ENCODE measurements around the gene MOCS3.
"Not testable (repeated sequence)": the region's sequence is repeated elsewhere in the genome, so short reads cannot be mapped to it uniquely, and the experiment has no call there.

Gene MOCS3

GRCh38 chr20:50969912-50970311, 11.3 kb downstream of the MOCS3 start:
- Histone ChIP-seq H3K4me1 (ENCODE audit: control insufficient read depth, low read depth, low read length) (no peaks in the 10 kb centered on the region), H3K4me3 (ENCODE audit: low read length) (no peak overlapping the region), H3K9ac (ENCODE audit: low read length) (no peak overlapping the region), H3K9me3 (ENCODE audit: control insufficient read depth, low read depth, low read length) (no peaks in the 10 kb centered on the region), H3K27ac (ENCODE audit: low read length) (no peak overlapping the region), H3K27me3 (ENCODE audit: control insufficient read depth, insufficient read depth, low read length) (no peaks in the 10 kb centered on the region), H3K36me3 (ENCODE audit: control insufficient read depth, low read depth, low read length) (no peaks in the 10 kb centered on the region)

- Histone ChIP-seq H3K27me3 (ENCODE audit: control insufficient read depth, insufficient read depth, low read length) (no peaks in the 10 kb centered on the region), H3K9me3 (ENCODE audit: control insufficient read depth, low read depth, low read length) (no peaks in the 10 kb centered on the region), H3K9ac (ENCODE audit: low read length) (no peak overlapping the region), H3K27ac (ENCODE audit: low read length) (no peak overlapping the region), H3K36me3 (ENCODE audit: control insufficient read depth, low read depth, low read length) (no peaks in the 10 kb centered on the region), H3K4me3 (ENCODE audit: low read length) (no peak overlapping the region), H3K4me1 (ENCODE audit: control insufficient read depth, low read depth, low read length) (no peaks in the 10 kb centered on the region)
These were observed 17.2 kb downstream of the MOCS3 start for GRCh38 chr20:50975701-50976330.

GRCh38 chr20:50977066-50978021, 18.7 kb downstream of the MOCS3 start:
- Histone ChIP-seq H3K9me3 (ENCODE audit: control insufficient read depth, low read depth, low read length) (no peaks in the 10 kb centered on the region), H3K36me3 (ENCODE audit: control insufficient read depth, low read depth, low read length) (no peaks in the 10 kb centered on the region), H3K4me3 (ENCODE audit: low read length) (no peak overlapping the region), H3K27me3 (ENCODE audit: control insufficient read depth, insufficient read depth, low read length) (no peaks in the 10 kb centered on the region), H3K4me1 (ENCODE audit: control insufficient read depth, low read depth, low read length) (no peaks in the 10 kb centered on the region), H3K9ac (ENCODE audit: low read length) (no peak overlapping the region), H3K27ac (ENCODE audit: low read length) (no peak overlapping the region)

- H3K27ac ChIP-seq (ENCODE audit: low read length); H3K9me3 ChIP-seq (ENCODE audit: control insufficient read depth, low read depth, low read length); H3K4me1 ChIP-seq (ENCODE audit: control insufficient read depth, low read depth, low read length); H3K36me3 ChIP-seq (ENCODE audit: control insufficient read depth, low read depth, low read length); H3K4me3 ChIP-seq (ENCODE audit: low read length); H3K27me3 ChIP-seq (ENCODE audit: control insufficient read depth, insufficient read depth, low read length); H3K9ac ChIP-seq (ENCODE audit: low read length): not testable (repeated sequence)
These were observed 19.9 kb downstream of the MOCS3 start for GRCh38 chr20:50978533-50978932.

GRCh38 chr20:50980071-50980681, 21.6 kb downstream of the MOCS3 start:
- Histone ChIP-seq H3K4me3 (ENCODE audit: low read length) (no peak overlapping the region), H3K4me1 (ENCODE audit: control insufficient read depth, low read depth, low read length) (no peaks in the 10 kb centered on the region), H3K27me3 (ENCODE audit: control insufficient read depth, insufficient read depth, low read length) (no peaks in the 10 kb centered on the region), H3K9me3 (ENCODE audit: control insufficient read depth, low read depth, low read length) (no peaks in the 10 kb centered on the region), H3K27ac (ENCODE audit: low read length) (no peak overlapping the region), H3K36me3 (ENCODE audit: control insufficient read depth, low read depth, low read length) (no peaks in the 10 kb centered on the region), H3K9ac (ENCODE audit: low read length) (no peak overlapping the region)

- Histone ChIP-seq H3K4me1 (ENCODE audit: control insufficient read depth, low read depth, low read length) (no peaks in the 10 kb centered on the region), H3K4me3 (ENCODE audit: low read length) (no peak overlapping the region), H3K9me3 (ENCODE audit: control insufficient read depth, low read depth, low read length) (no peaks in the 10 kb centered on the region), H3K9ac (ENCODE audit: low read length) (no peak overlapping the region), H3K36me3 (ENCODE audit: control insufficient read depth, low read depth, low read length) (no peaks in the 10 kb centered on the region), H3K27me3 (ENCODE audit: control insufficient read depth, insufficient read depth, low read length) (no peaks in the 10 kb centered on the region), H3K27ac (ENCODE audit: low read length) (no peak overlapping the region)
These were observed 22.5 kb downstream of the MOCS3 start for GRCh38 chr20:50980851-50981713.

- Histone ChIP-seq H3K27ac (ENCODE audit: low read length) (no peak overlapping the region), H3K36me3 (ENCODE audit: control insufficient read depth, low read depth, low read length) (no peaks in the 10 kb centered on the region), H3K4me3 (ENCODE audit: low read length) (no peak overlapping the region), H3K4me1 (ENCODE audit: control insufficient read depth, low read depth, low read length) (no peaks in the 10 kb centered on the region), H3K27me3 (ENCODE audit: control insufficient read depth, insufficient read depth, low read length) (no peaks in the 10 kb centered on the region), H3K9ac (ENCODE audit: low read length) (no peak overlapping the region), H3K9me3 (ENCODE audit: control insufficient read depth, low read depth, low read length) (no peaks in the 10 kb centered on the region)
These were observed 23.1 kb downstream of the MOCS3 start for GRCh38 chr20:50981714-50982048.

- no peaks in the 10 kb centered on the region for H3K27me3 ChIP-seq (ENCODE audit: control insufficient read depth, insufficient read depth, low read length)
- no peak overlapping the region for H3K4me3 ChIP-seq (ENCODE audit: low read length)
- no peak overlapping the region for H3K9ac ChIP-seq (ENCODE audit: low read length)
- no peaks in the 10 kb centered on the region for H3K4me1 ChIP-seq (ENCODE audit: control insufficient read depth, low read depth, low read length)
- H3K9me3 ChIP-seq (ENCODE audit: control insufficient read depth, low read depth, low read length), result no peaks in the 10 kb centered on the region
- H3K27ac ChIP-seq (ENCODE audit: low read length), result no peak overlapping the region
- H3K36me3 ChIP-seq (ENCODE audit: control insufficient read depth, low read depth, low read length), result no peaks in the 10 kb centered on the region
These were observed 23.7 kb downstream of the MOCS3 start for GRCh38 chr20:50982363-50982762.

GRCh38 chr20:50983321-50983720, 24.7 kb downstream of the MOCS3 start:
- H3K36me3 ChIP-seq (ENCODE audit: control insufficient read depth, low read depth, low read length), result no peaks in the 10 kb centered on the region
- no peak overlapping the region for H3K4me3 ChIP-seq (ENCODE audit: low read length)
- no peaks in the 10 kb centered on the region for H3K4me1 ChIP-seq (ENCODE audit: control insufficient read depth, low read depth, low read length)
- no peaks in the 10 kb centered on the region for H3K27me3 ChIP-seq (ENCODE audit: control insufficient read depth, insufficient read depth, low read length)
- H3K9ac ChIP-seq (ENCODE audit: low read length), result no peak overlapping the region
- no peak overlapping the region for H3K27ac ChIP-seq (ENCODE audit: low read length)
- H3K9me3 ChIP-seq (ENCODE audit: control insufficient read depth, low read depth, low read length), result no peaks in the 10 kb centered on the region

GRCh38 chr20:50987493-50988210, 29.0 kb downstream of the MOCS3 start:
- Histone ChIP-seq H3K4me1 (ENCODE audit: control insufficient read depth, low read depth, low read length) (peaks cover 12% of the 10 kb centered on the region), H3K27ac (ENCODE audit: low read length) (no peak overlapping the region), H3K27me3 (ENCODE audit: control insufficient read depth, insufficient read depth, low read length) (no peaks in the 10 kb centered on the region), H3K36me3 (ENCODE audit: control insufficient read depth, low read depth, low read length) (no peaks in the 10 kb centered on the region), H3K4me3 (ENCODE audit: low read length) (no peak overlapping the region), H3K9me3 (ENCODE audit: control insufficient read depth, low read depth, low read length) (no peaks in the 10 kb centered on the region), H3K9ac (ENCODE audit: low read length) (no peak overlapping the region)

- Histone ChIP-seq H3K4me3 (ENCODE audit: low read length) (no peak overlapping the region), H3K4me1 (ENCODE audit: control insufficient read depth, low read depth, low read length) (peaks cover 15% of the 10 kb centered on the region), H3K9me3 (ENCODE audit: control insufficient read depth, low read depth, low read length) (no peaks in the 10 kb centered on the region), H3K27ac (ENCODE audit: low read length) (no peak overlapping the region), H3K9ac (ENCODE audit: low read length) (peak overlapping the region; percentile 1), H3K27me3 (ENCODE audit: control insufficient read depth, insufficient read depth, low read length) (no peaks in the 10 kb centered on the region), H3K36me3 (ENCODE audit: control insufficient read depth, low read depth, low read length) (no peaks in the 10 kb centered on the region)
These were observed 32.5 kb downstream of the MOCS3 start for GRCh38 chr20:50991076-50991475.
